ENCODE results near the gene TMTC1.

Gene TMTC1

GRCh38 chr12:29589851-29590250, 193.9 kb downstream of the TMTC1 start:
- Histone ChIP-seq H3K27me3 (ENCODE audit: low read depth, low read length) (no peaks in the 10 kb centered on the region), H3K9ac (ENCODE audit: low read length) (no peak overlapping the region), H2AFZ (ENCODE audit: low read depth, low read length) (no peak overlapping the region), H3K79me2 (ENCODE audit: low read length) (no peaks in the 10 kb centered on the region), H3K4me2 (ENCODE audit: low read length) (no peak overlapping the region), H3K4me3 (ENCODE audit: low read length) (no peak overlapping the region), H3K9me3 (ENCODE audit: insufficient read depth, low read length) (no peaks in the 10 kb centered on the region), H3K36me3 (replicated peaks; ENCODE audit: low read depth, low read length) (no peaks in the 10 kb centered on the region), H3K27ac (ENCODE audit: low read length) (no peak overlapping the region), H3K4me1 (ENCODE audit: low read length) (no peaks in the 10 kb centered on the region), H4K20me1 (ENCODE audit: insufficient read depth, low read length) (no peaks in the 10 kb centered on the region)
- no peak for TF ChIP-seq CTCF (IDR thresholded peaks at IDR 0.05; ENCODE audit: low read depth, low read length)
- TF ChIP-seq EZH2phosphoT487 (IDR thresholded peaks at IDR 0.05; ENCODE audit: low read depth), result no peak

GRCh38 chr12:29589286-29589820, 194.4 kb downstream of the TMTC1 start:
- no peak overlapping the region for H2AFZ ChIP-seq (ENCODE audit: low read depth, low read length)
- TF ChIP-seq CTCF (IDR thresholded peaks at IDR 0.05; ENCODE audit: low read depth, low read length) (no peak), EZH2phosphoT487 (IDR thresholded peaks at IDR 0.05; ENCODE audit: low read depth) (no peak)
- no peak overlapping the region for H3K4me3 ChIP-seq (ENCODE audit: low read length)

GRCh38 chr12:29582677-29583272, 201.0 kb downstream of the TMTC1 start:
- no peak overlapping the region for H2AFZ ChIP-seq (ENCODE audit: low read depth, low read length)
- no peak overlapping the region for H3K9ac ChIP-seq (ENCODE audit: low read length)
- TF ChIP-seq EZH2phosphoT487 (IDR thresholded peaks at IDR 0.05; ENCODE audit: low read depth), result no peak
- no peak for TF ChIP-seq CTCF (IDR thresholded peaks at IDR 0.05; ENCODE audit: low read depth, low read length)
- H3K4me1 ChIP-seq (ENCODE audit: low read length), result no peaks in the 10 kb centered on the region
- no peaks in the 10 kb centered on the region for H3K36me3 ChIP-seq (replicated peaks; ENCODE audit: low read depth, low read length)
- H3K79me2 ChIP-seq (ENCODE audit: low read length), result no peaks in the 10 kb centered on the region
- no peaks in the 10 kb centered on the region for H4K20me1 ChIP-seq (ENCODE audit: insufficient read depth, low read length)
- H3K4me2 ChIP-seq (ENCODE audit: low read length), result no peak overlapping the region
- no peaks in the 10 kb centered on the region for H3K27me3 ChIP-seq (ENCODE audit: low read depth, low read length)
- H3K9me3 ChIP-seq (ENCODE audit: insufficient read depth, low read length), result no peaks in the 10 kb centered on the region
- no peak overlapping the region for H3K4me3 ChIP-seq (ENCODE audit: low read length)
- H3K27ac ChIP-seq (ENCODE audit: low read length), result no peak overlapping the region

More at GRCh38 chr12:29589286-29589820, 194.4 kb downstream of the TMTC1 start:
- H3K27ac ChIP-seq (ENCODE audit: low read length), result no peak overlapping the region
- no peaks in the 10 kb centered on the region for H3K36me3 ChIP-seq (replicated peaks; ENCODE audit: low read depth, low read length)
- no peaks in the 10 kb centered on the region for H3K4me1 ChIP-seq (ENCODE audit: low read length)
- no peak overlapping the region for H3K4me2 ChIP-seq (ENCODE audit: low read length)
- H3K27me3 ChIP-seq (ENCODE audit: low read depth, low read length), result no peaks in the 10 kb centered on the region
- no peaks in the 10 kb centered on the region for H3K79me2 ChIP-seq (ENCODE audit: low read length)
- H3K9me3 ChIP-seq (ENCODE audit: insufficient read depth, low read length), result no peaks in the 10 kb centered on the region
- H3K9ac ChIP-seq (ENCODE audit: low read length), result no peak overlapping the region
- H4K20me1 ChIP-seq (ENCODE audit: insufficient read depth, low read length), result no peaks in the 10 kb centered on the region

- Histone ChIP-seq H3K4me3 (ENCODE audit: low read length) (no peak overlapping the region), H3K4me2 (ENCODE audit: low read length) (no peak overlapping the region), H4K20me1 (ENCODE audit: insufficient read depth, low read length) (no peaks in the 10 kb centered on the region), H3K79me2 (ENCODE audit: low read length) (no peaks in the 10 kb centered on the region), H3K9ac (ENCODE audit: low read length) (no peak overlapping the region), H3K27ac (ENCODE audit: low read length) (no peak overlapping the region), H3K9me3 (ENCODE audit: insufficient read depth, low read length) (no peaks in the 10 kb centered on the region), H2AFZ (ENCODE audit: low read depth, low read length) (no peak overlapping the region), H3K36me3 (replicated peaks; ENCODE audit: low read depth, low read length) (no peaks in the 10 kb centered on the region), H3K4me1 (ENCODE audit: low read length) (no peaks in the 10 kb centered on the region), H3K27me3 (ENCODE audit: low read depth, low read length) (no peaks in the 10 kb centered on the region)
- no peak for TF ChIP-seq CTCF (IDR thresholded peaks at IDR 0.05; ENCODE audit: low read depth, low read length)
- TF ChIP-seq EZH2phosphoT487 (IDR thresholded peaks at IDR 0.05; ENCODE audit: low read depth), result no peak
Observed at GRCh38 chr12:29582146-29582545, 201.6 kb downstream of the TMTC1 start.

Measured in OCI-LY3 (cell line).